K562 (cell line): ENCODE data around the gene YAF2. TPM values are rescaled to one million over a fixed set of nuclear protein-coding genes. Genes with fewer than 3 reads are reported as not detected.

Experiments used
- ATAC-seq: fragments of 200-7000 bp; cut with Tn5 transposase; 3 replicates; pipeline ENCODE4 v1.9.1; 2020; ENCODE audit warnings: moderate library complexity
- BruUV-seq: library from RNA; stranded (reverse); fragments of 400-500 nt; replicated peaks from 2 replicates; lab custom pipeline; 2021; lab: Mats Ljungman, UMichigan
- CTCF ChIA-PET: fragments of 300-600 bp; formaldehyde crosslinking; extraction: SDS; loops from one replicate; lab custom pipeline; 2021; ENCODE audit warnings: low intra/inter-chr PET ratio; lab: Yijun Ruan, JAX
- POLR2A ChIA-PET: fragments of 300-600, 350-650 bp; sonication (Branson Sonifier 250); formaldehyde crosslinking; extraction: SDS; loops from one replicate; lab custom pipeline; 2021; ENCODE audit warnings: antibody characterized with exemption, inconsistent platforms; lab: Yijun Ruan, JAX
- DNase-seq, 4 experiments: peaks; one replicate each; pipeline versions ENCODE4 v3.0.0 to v3.0.0-alpha.2; 2011 to 2018; ENCODE audit warnings: low spot score in 3 of 4, mixed read lengths in 3 of 4; ENCODE audit errors: extremely low read depth in 1 of 4
- FAIRE-seq: peaks from 2 replicates; lab custom pipeline; 2011; peaks lifted over from hg19 to GRCh38; lab: Jason Lieb, UNC
- H2AFZ ChIP-seq: 2 replicates; pipeline ENCODE4 v1.6.0; 2011; ENCODE audit warnings: low read depth, low read length, control low read depth, inconsistent platforms
- H3K27ac ChIP-seq: fragments of 200-600 bp; 3 replicates; pipeline ENCODE4 v1.8.0; 2011; ENCODE audit warnings: low read depth, mild to moderate bottlenecking, control low read depth, inconsistent platforms, low read length, moderate library complexity, mixed read lengths; ENCODE audit errors: extremely low read depth
- H3K27me3 ChIP-seq, 2 experiments: fragments of 300-600 bp in 1 of 2; 2 replicates in 1 of 2; 3 replicates in 1 of 2; pipeline versions ENCODE4 v1.6.0 to v1.8.0; 2011; ENCODE audit warnings: inconsistent platforms in 2 of 2, low read length in 2 of 2, mild to moderate bottlenecking in 1 of 2, mixed read lengths in 1 of 2, moderate library complexity in 1 of 2; ENCODE audit not compliant: control insufficient read depth in 2 of 2, insufficient read depth in 2 of 2
- H3K36me3 ChIP-seq: fragments of 300-600 bp; 3 replicates; pipeline ENCODE4 v1.8.0; 2011; ENCODE audit warnings: mild to moderate bottlenecking, low read length, inconsistent platforms; ENCODE audit not compliant: control insufficient read depth, insufficient read depth
- H3K4me1 ChIP-seq, 2 experiments: fragments of 200-600 bp in 1 of 2; replicated peaks in 1 of 2; 2 replicates in 1 of 2; 3 replicates in 1 of 2; pipeline versions ENCODE4 v1.5.1 to v1.8.0; 2011; ENCODE audit warnings: inconsistent platforms in 2 of 2, low read length in 2 of 2, mild to moderate bottlenecking in 1 of 2, mixed read lengths in 1 of 2, moderate library complexity in 1 of 2; ENCODE audit not compliant: control insufficient read depth in 2 of 2, insufficient read depth in 2 of 2
- H3K4me2 ChIP-seq: 2 replicates; pipeline ENCODE4 v1.6.1; 2011; ENCODE audit warnings: low read length, control low read depth, inconsistent platforms, mixed read lengths; ENCODE audit not compliant: insufficient read depth
- H3K4me3 ChIP-seq: fragments of 200-600 bp; sonication (generic), shearing (Covaris generic); 2 replicates; pipeline ENCODE4 v1.5.1; 2016; ENCODE audit warnings: control low read depth, inconsistent platforms
- H3K79me2 ChIP-seq: fragments of 200-600 bp; 3 replicates; pipeline ENCODE4 v1.8.0; 2011; ENCODE audit warnings: low read length, inconsistent platforms; ENCODE audit not compliant: control insufficient read depth, insufficient read depth
- H3K9ac ChIP-seq, 2 experiments: 2 replicates each; pipeline versions ENCODE4 v1.6.0 to v1.6.1; 2011; ENCODE audit warnings: low read depth in 2 of 2, low read length in 2 of 2, control low read depth in 1 of 2, inconsistent platforms in 1 of 2, mild to moderate bottlenecking in 1 of 2, mixed read lengths in 1 of 2; ENCODE audit not compliant: insufficient read depth in 1 of 2
- H3K9me1 ChIP-seq: one replicate; pipeline ENCODE4 v1.6.0; 2011; ENCODE audit warnings: inconsistent platforms, mild to moderate bottlenecking, low read length, moderate library complexity; ENCODE audit not compliant: control insufficient read depth, insufficient read depth
- H3K9me3 ChIP-seq: replicated peaks from 2 replicates; pipeline ENCODE4 v1.5.1; 2011; ENCODE audit warnings: low read depth, low read length, inconsistent platforms; ENCODE audit not compliant: control insufficient read depth, insufficient read depth
- H4K20me1 ChIP-seq: replicated peaks from 2 replicates; pipeline ENCODE4 v1.6.1; 2011; ENCODE audit warnings: low read length, inconsistent platforms, mixed read lengths; ENCODE audit not compliant: control insufficient read depth, insufficient read depth
- C11orf30 ChIP-seq: fragments of 450-650 bp; IDR thresholded peaks from 2 replicates; pipeline ENCODE4 v1.6.1; 2016; ENCODE audit warnings: low read depth, mild to moderate bottlenecking
- MAFF ChIP-seq: IDR thresholded peaks from 2 replicates; pipeline ENCODE4 v1.6.1; 2012; ENCODE audit warnings: low read length, improper control_type of control experiment
- MAFG ChIP-seq: fragments of 450-650 bp; conservative IDR thresholded peaks from 2 replicates; pipeline ENCODE4 v1.6.1; 2016; ENCODE audit warnings: missing genetic modification characterization, missing compliant biosample characterization
- MAFK ChIP-seq: IDR thresholded peaks from 2 replicates; pipeline ENCODE4 v1.6.1; 2011; ENCODE audit warnings: low read length, improper control_type of control experiment
- NR2F6 ChIP-seq: fragments of 450-650 bp; formaldehyde crosslinking; IDR thresholded peaks from 2 replicates; pipeline ENCODE4 v1.4.0; 2020; ENCODE audit warnings: mild to moderate bottlenecking
- PHB ChIP-seq: fragments of 250-450 bp; sonication (Bioruptor Pico); IDR thresholded peaks from 2 replicates; pipeline ENCODE4 v1.5.0; 2021
- SAFB2 ChIP-seq: fragments of 200-400 bp; formaldehyde crosslinking; IDR thresholded peaks from 2 replicates; pipeline ENCODE4 v1.6.1; 2018; ENCODE audit warnings: borderline replicate concordance, low read length, low read depth, moderate library complexity; ENCODE audit not compliant: severe bottlenecking
- TBP ChIP-seq: optimal IDR thresholded peaks from 2 replicates; pipeline ENCODE3; 2011; ENCODE audit warnings: low read depth, low read length, improper control_type of control experiment
- ZNF316 ChIP-seq: fragments of 450-650 bp; IDR thresholded peaks from 2 replicates; pipeline ENCODE4 v1.6.1; 2016
- ZNF41 ChIP-seq: fragments of 250-450 bp; sonication (Bioruptor Pico); conservative IDR thresholded peaks from 2 replicates; pipeline ENCODE4 v1.4.0; 2020; ENCODE audit warnings: mild to moderate bottlenecking
- ZNF444 ChIP-seq: fragments of 250-450 bp; sonication (Bioruptor Pico); IDR thresholded peaks from 2 replicates; pipeline ENCODE4 v1.4.0; 2020; ENCODE audit warnings: mild to moderate bottlenecking, moderate library complexity
- WGBS: fragments of 100-300 bp; shearing (Covaris generic); methylation state at CpG from one replicate; pipeline ENCODE4 v1.1.6; 2016; ENCODE audit warnings: low coverage, mixed read lengths; ENCODE audit not compliant: insufficient coverage; ENCODE audit errors: missing lambda C conversion rate; 5-methylcytosine and 5-hydroxymethylcytosine counted together
- in situ Hi-C: fragments of 300-500 bp; cut with MboI; formaldehyde crosslinking; loops from 4 replicates; pipeline ENCODE4 v1.15.0; 2018; ENCODE audit warnings: inconsistent platforms, mixed read lengths
- intact Hi-C: fragments of 100-400 bp; cut with micrococcal nuclease; formaldehyde crosslinking; loops from 2 replicates; pipeline ENCODE4 v1.14.2; 2022
- polyA plus RNA-seq, 8 experiments: library from polyadenylated mRNA; depleted of rRNA in 4 of 8; stranded (reverse) in 5 of 8; unstranded in 3 of 8; fragments of >200 nt; fragmentation: Nextera tagmentation in 2 of 8; fragmentation: Illumina TruSeq in 1 of 8; extraction: Ambion mirVana in 2 of 8; extraction: Trizol in 1 of 8; gene quantifications; 2 replicates each; pipeline versions ENCODE4 v1.2.1 to v1.2.3, GENCODE V29; 2011 to 2014; ENCODE audit warnings: inconsistent platforms in 1 of 8, missing spikeins in 1 of 8
- total RNA-seq, 7 experiments: library from RNA; depleted of rRNA in 6 of 7; stranded (reverse); fragments of >200 nt in 6 of 7; fragmentation: Illumina TruSeq in 2 of 7; extraction: Trizol in 2 of 7; gene quantifications; 2 replicates each; pipeline versions ENCODE4 v1.2.1 to v1.2.3, GENCODE V29; 2011 to 2021; ENCODE audit warnings: low replicate concordance in 1 of 7
- TF ChIP-seq, protein P1 (sequence below), 2 experiments: fragments of 450-650 bp; conservative IDR thresholded peaks; 2 replicates each; pipeline ENCODE4 v1.6.1; 2017; ENCODE audit warnings: mild to moderate bottlenecking in 2 of 2, moderate library complexity in 2 of 2

YAF2 gene
- total and polyA plus RNA-seq, 9 of the 15 experiments (the other 6 are each of a cell fraction or from before 2014, with no cell fraction given) = 10.6 to 26.4 (median 21.3) TPM

DNA sequence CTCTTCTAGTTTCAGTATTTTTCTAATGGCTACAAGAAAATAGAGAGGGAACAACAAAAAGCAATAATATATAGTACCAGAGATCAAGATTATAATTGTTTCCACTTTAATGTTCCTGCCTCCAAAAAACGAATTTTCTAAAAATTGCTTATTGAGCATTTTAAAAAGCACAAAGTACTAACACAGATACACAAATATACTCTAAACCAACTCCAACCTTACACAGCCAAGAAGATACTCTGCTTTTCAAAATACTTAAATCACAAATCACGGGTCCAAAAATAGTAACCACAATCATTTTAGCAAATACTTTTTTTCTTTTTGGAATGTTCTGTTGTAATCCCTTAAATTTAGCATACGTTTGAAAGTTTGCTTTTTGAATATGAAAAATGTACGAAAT, 2.0 kb downstream of the YAF2 start:
- TF ChIP-seq SAFB2 = no peak
- TF ChIP-seq C11orf30 = peak; percentile 89
- no peak for TF ChIP-seq ZNF41 (CRISPR knock-in tag)
- TF ChIP-seq, protein P1, sequence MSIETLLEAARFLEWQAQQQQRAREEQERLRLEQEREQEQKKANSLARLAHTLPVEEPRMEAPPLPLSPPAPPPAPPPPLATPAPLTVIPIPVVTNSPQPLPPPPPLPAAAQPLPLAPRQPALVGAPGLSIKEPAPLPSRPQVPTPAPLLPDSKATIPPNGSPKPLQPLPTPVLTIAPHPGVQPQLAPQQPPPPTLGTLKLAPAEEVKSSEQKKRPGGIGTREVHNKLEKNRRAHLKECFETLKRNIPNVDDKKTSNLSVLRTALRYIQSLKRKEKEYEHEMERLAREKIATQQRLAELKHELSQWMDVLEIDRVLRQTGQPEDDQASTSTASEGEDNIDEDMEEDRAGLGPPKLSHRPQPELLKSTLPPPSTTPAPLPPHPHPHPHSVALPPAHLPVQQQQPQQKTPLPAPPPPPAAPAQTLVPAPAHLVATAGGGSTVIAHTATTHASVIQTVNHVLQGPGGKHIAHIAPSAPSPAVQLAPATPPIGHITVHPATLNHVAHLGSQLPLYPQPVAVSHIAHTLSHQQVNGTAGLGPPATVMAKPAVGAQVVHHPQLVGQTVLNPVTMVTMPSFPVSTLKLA (conservative IDR thresholded peaks at IDR 0.05) = no peak
- TF ChIP-seq PHB (CRISPR knock-in tag) = no peak
- peak; percentile 95 for TF ChIP-seq ZNF316
- TF ChIP-seq MAFG (tag) = peak; percentile 76
- peak; percentile 48; the same call in 1 of the 2 replicates for TF ChIP-seq MAFK
- no peak for TF ChIP-seq NR2F6 (CRISPR knock-in tag)
- TF ChIP-seq ZNF444 (CRISPR knock-in tag) = no peak
- TF ChIP-seq MAFF = peak; percentile 60
- no peak for TF ChIP-seq TBP
- CTCF ChIA-PET = no interaction called here
- Histone ChIP-seq H3K9ac (0 out of 4 replicates have a peak overlapping the region, but pooled peaks of 1 of the 2 experiments have one; percentile 28), H3K79me2 (peaks cover 64% of the 10 kb centered on the region), H3K4me1 (peaks cover 5 to 14% of the 10 kb centered on the region in 2 experiments; a peak in 3 of 5 replicates), H3K27ac (no peak overlapping the region), H3K9me1 (no peaks in the 10 kb centered on the region), H3K27me3 (no peaks in the 10 kb centered on the region), H3K36me3 (peaks cover 20% of the 10 kb centered on the region; the same call in 2 of the 3 replicates), H3K4me2 (no peak overlapping the region), H3K4me3 (no peak overlapping the region), H2AFZ (no peak overlapping the region), H4K20me1 (no peaks in the 10 kb centered on the region), H3K9me3 (no peaks in the 10 kb centered on the region)
- WGBS = 39% methylated on average over 4 of the region's 4 CpGs
- DNase-seq (no peak), ATAC-seq (no peak), FAIRE-seq (no peak)
- BruUV-seq = no TSS peak
- intact Hi-C loops = no loop called here
- POLR2A ChIA-PET = interaction anchor here (0.6 to 1.1 kb wide), 4 partner anchors 10 to 195 kb away, joined by 3 read pairs; no protein-coding TSS in a partner anchor
- in situ Hi-C loops = no loop called here
